ENCODE results near the gene COL23A1. TPM values are rescaled to one million over a fixed set of nuclear protein-coding genes. Genes with fewer than 3 reads are reported as not detected.

Gene COL23A1
- polyA plus RNA-seq, 2 of the 4 experiments (the other 2 are of a cell fraction): not detected

- TF ChIP-seq CTCF (IDR thresholded peaks at IDR 0.05): no peak
These were observed 223.0 kb downstream of the COL23A1 start (continued) for GRCh38 chr5:178366998-178367735.

- no peaks in the 10 kb centered on the region; the same call in 1 of the 3 replicates for H3K9me3 ChIP-seq
- ATAC-seq: no peak
These were observed 224.4 kb downstream of the COL23A1 start for GRCh38 chr5:178365501-178366440.

More at GRCh38 chr5:178365501-178366440, 224.4 kb downstream of the COL23A1 start:
- 27% methylated on average over 19 of the region's 27 CpGs for WGBS (ENCODE audit: missing lambda C conversion rate)
- Histone ChIP-seq H3K27ac (no peak overlapping the region), H3K4me3 (no peak overlapping the region), H3K4me2 (no peak overlapping the region), H3K4me1 (no peaks in the 10 kb centered on the region)
- DNase-seq (ENCODE audit: low read depth in 1 of 2, low spot score in 1 of 2): no peak
- ChIA-PET CTCF (no interaction called here), POLR2A (no interaction called here)
- TF ChIP-seq CEBPB (IDR thresholded peaks at IDR 0.05) (no peak), RNF2 (IDR thresholded peaks at IDR 0.05; ENCODE audit: borderline replicate concordance, low read depth) (no peak), ATOH8 (CRISPR knock-in tag; IDR thresholded peaks at IDR 0.05; ENCODE audit: low read depth) (no peak), FOSB (CRISPR knock-in tag; IDR thresholded peaks at IDR 0.05) (no peak), ZNF302 (CRISPR knock-in tag; IDR thresholded peaks at IDR 0.05) (no peak), JUNB (IDR thresholded peaks at IDR 0.05) (no peak), HES2 (IDR thresholded peaks at IDR 0.05) (no peak), HOXB5 (CRISPR knock-in tag; IDR thresholded peaks at IDR 0.05) (no peak), NFE2L2 (conservative IDR thresholded peaks at IDR 0.05; ENCODE audit: low read length) (no peak), KDM1A (IDR thresholded peaks at IDR 0.05; ENCODE audit: low read depth) (no peak), FOXS1 (CRISPR knock-in tag; IDR thresholded peaks at IDR 0.05) (no peak), ELK1 (IDR thresholded peaks at IDR 0.05; ENCODE audit: low read depth, low read length) (no peak), EHF (CRISPR knock-in tag; IDR thresholded peaks at IDR 0.05) (no peak), BCL3 (IDR thresholded peaks at IDR 0.05) (no peak), MYC (IDR thresholded peaks at IDR 0.05; ENCODE audit: borderline replicate concordance, low read length) (no peak), CTCF (IDR thresholded peaks at IDR 0.05) (no peak)
- FAIRE-seq: no peak

All from A549 (cell line).